K562 treated with DMSO at 1 percent for 24 hours (cell line): ENCODE measurements around the gene METRN. TPM values are rescaled to one million over a fixed set of nuclear protein-coding genes. Genes with fewer than 3 reads are reported as not detected.

ENCODE experiments used
- total RNA-seq: library from RNA; unstranded; fragments of 300-600 nt; gene quantifications from 2 replicates; pipeline ENCODE4 v1.2.3, GENCODE V29; 2022; ENCODE audit warnings: low read depth; ENCODE audit not compliant: insufficient read depth

METRN gene
- 47.3 and 52.0 TPM in 2 replicates for total RNA-seq

DNA sequence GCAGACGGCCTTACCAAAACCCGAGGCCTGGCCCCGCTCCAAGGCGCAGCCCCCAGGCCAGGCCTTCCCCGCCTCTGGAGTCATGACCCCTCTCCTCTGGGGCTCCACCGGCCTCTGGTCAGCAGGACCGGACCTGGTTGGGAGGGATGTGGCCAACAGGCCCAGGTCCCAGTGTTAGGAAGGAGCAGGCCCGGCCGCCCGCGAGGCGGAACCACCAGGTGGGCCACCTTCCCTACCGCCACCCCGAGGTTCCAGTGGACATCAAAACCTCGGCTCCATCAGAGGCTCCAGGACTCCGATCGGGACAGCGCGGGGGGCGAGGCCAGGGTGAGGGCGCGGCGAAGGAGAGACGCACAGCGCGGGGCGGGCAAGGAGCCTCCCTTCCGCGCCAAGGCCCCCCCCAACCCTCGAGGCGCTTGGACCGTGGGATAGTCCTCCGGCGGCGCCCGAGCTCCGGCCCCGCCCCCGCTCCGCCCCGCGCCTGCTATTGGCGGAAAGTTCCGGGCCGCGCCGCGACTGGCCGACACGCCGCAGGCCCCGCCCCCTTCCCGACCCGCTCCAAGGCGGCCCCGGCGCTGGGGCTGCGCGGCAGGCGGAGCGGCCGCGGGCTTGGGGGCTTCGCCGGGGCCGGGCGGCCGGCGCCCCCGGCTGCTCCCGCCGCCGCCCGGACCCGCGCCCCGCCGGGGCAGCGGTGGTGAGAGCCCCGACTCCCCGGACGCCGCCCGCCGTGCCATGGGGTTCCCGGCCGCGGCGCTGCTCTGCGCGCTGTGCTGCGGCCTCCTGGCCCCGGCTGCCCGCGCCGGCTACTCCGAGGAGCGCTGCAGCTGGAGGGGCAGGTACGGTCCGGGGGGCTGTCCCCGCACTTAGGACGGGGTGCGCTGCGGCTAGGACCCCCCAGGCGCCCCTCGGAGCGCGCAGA is at the start of gene METRN:
METRN (plus strand) TSS at position 561 of the 919 bp plus-strand sequence; CDS start at position 733, 172 bp downstream.

DNA sequence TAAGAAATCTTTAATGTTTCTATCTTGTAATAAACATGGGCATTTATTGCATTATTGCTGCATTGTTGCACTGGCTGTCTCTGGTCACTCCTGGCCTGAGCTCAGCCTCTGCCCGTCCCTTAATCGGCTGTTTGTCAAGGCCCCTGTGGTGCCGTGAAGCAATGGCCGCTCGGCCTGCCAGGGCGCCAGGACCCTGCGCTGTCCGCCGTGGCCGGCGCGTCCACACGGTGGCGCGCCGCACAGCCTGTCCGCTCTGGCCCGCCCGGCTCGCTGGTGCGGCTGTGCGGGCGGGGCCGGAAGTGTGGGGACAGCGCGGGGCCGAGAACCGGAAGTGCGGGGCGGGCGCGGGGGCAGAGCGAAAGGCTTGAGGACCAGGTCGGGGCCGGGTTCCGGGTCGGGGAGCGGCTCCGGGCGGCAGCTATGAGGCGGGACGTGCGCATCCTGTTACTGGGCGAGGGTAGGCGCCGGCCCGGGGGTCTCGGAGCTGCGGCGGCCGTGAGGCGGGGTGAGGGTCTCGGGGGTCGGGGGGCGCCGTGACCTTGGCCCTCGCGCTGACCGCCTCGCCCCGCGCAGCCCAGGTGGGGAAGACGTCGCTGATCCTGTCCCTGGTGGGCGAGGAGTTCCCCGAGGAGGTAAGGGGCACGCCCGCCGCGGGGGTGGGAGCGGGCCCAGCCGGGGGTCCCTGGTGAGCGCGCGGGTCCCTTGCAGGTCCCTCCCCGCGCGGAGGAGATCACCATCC is 47.0 kb upstream of the METRN start, which contains the start of gene RHOT2:
RHOT2 (plus strand) TSS at position 353 of the 739 bp plus-strand sequence; CDS start at position 421, 68 bp downstream.

DNA sequence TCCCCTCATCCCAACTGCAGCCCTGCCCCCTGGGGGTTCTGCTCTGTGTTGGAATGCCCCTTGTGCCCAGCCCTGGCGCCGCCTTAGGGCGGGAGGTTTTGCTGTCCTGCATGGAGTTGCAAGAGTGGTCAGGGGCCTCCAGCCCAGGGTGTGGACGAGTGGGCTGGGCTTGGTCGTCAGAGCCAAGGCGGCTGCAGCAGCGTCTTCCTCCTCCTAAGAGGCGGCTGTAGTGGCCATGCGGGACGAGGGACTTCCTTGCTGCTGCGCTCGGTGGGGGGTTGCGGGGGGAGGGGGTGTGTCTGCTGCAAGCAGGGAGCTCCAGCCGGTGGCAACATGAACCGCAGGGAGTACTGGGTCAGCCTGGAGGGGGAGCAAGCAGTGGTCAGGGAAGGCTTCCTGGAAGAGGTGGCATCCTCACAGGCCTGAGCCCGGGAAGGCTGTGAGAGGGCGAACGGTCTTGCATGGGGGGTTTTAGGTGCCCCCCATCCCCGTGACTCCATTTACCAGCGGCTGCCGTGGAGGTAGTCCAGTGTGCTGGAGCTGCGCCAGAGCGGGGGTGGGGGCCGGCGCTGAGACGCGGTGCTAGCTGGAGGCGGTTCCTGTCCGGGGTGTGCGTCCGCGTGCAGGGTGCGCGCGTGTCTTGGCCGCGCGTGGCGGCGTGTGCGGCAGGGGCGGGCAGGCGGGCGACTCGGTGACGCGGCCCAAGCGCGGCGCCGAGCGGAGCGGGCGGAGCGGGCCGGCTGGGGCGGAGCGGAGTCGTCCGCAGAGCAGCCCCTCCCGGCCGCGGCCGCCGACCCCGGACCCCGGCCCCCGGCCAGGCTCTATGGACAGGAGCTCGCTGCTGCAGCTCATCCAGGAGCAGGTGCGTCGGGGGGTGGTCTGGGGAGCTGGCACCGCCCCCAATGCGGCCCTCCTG is 39.7 kb upstream of the METRN start, which contains the start of gene RHBDL1:
RHBDL1 (plus strand) TSS at position 704 of the 916 bp plus-strand sequence; CDS start at position 824, 120 bp downstream.

DNA sequence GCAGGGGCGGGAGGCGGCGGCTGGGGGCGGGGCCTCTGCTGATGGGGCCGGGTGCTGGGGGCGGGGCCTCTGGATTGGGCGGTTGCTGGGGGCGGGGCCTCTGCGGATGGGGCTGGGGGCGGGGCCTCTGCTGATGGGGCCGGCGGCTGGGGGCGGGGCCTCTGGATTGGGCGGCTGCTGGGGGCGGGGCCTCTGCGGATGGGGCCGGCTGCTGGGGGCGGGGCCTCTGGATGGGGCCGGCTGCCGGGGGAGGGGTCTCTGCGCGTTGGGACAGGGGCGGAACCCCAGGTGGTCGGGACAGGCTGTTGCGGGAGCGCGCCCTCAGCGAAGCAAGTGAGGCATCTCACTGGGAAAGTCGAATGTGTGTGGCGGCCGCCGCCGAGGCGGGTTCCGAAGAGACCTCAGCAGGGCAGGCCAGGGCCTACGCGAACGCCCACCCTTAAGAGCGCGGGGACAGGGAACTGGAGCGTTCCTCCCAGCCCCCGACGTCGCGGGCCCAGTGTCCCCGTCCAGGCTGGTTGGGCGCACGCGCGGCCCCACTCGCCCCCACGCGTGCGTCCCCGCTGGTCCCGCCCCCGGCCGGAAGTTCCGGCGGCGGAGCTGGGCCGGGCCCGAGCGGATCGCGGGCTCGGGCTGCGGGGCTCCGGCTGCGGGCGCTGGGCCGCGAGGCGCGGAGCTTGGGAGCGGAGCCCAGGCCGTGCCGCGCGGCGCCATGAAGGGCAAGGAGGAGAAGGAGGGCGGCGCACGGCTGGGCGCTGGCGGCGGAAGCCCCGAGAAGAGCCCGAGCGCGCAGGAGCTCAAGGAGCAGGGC is 34.9 kb upstream of the METRN start, which contains the start of gene STUB1:
STUB1 (plus strand) TSS at position 597 of the 811 bp plus-strand sequence; CDS start at position 713, 116 bp downstream.

DNA sequence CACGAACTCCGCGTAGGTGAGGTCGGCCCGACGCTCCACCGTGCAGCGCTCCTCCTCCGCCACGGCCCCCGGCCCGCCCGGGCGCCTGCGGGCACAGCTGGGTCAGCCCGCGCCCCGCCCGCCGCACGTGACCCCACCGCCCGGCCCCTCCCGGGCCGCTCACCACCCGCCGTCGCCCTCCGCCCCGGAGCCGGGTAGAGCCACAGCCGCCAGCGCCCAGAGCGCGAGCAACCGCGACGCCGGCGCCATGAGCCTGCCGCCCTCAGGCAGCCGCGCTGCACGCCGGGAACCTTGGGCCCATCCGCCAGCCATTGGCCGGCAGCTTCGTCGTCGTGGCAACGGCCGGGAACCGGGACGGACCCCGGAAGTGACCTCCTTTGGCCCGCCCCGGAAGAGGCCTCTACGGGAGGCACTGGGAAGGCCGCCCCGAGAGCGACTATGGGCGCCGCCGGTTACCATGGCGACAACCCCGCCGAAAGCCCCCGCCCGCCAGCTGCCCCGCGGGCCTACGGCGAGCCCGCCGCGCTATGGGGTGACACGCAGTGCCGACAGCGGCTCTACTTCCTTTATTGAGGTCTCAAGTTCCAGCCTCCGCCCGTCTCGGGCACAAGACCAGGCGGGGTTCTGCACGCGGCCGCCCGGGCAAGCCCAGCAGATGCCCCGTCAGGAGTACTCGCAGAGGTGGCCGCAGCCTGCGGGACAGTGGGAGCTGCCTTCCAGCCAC is 30.7 kb upstream of the METRN start, which contains the start of gene JMJD8:
JMJD8 (minus strand) TSS at position 264 of the 724 bp plus-strand sequence; CDS start at position 249, 15 bp downstream.

DNA sequence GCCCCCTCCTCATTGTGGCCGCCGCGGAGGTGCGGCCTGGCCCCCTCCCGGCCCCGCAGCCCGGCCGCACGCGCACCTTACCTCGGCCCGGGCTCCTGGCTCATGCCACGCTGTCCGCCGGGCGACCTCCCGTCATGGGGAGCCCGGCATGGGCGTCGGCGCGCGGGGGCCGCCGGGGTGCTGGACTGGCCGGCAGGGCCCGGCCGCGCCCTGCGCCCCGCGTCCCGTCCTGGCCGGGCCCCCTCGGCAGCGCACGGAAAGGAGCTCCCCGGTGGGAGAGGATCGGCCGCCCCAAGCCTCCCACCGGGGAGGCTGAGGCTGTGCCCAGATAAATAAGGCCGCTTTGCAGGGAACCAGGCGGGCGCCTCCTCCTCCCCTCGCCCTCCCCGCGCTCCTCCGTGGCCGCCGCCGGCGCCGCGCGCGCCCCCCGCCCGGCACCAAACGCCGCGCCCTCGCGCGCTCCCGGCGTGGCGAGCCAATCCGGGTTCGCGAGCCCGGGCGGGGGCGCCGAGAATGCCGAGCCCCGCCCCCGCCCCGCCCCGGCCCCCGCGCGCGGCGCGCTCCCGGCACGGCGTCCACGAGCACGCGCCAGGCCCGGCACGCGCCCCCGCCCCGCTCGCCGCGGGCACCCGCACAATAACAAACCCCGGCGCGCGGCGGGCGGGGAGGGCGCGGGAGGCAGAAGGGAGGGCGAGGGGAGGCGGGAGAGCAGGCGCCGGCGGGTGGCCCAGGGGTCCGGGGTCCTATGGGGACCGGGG is 9.3 kb upstream of the METRN start, which contains the start of gene FBXL16:
FBXL16 (minus strand) TSS at position 371 of the 758 bp plus-strand sequence. CDS start 8,396 bp downstream, outside the sequence.

DNA sequence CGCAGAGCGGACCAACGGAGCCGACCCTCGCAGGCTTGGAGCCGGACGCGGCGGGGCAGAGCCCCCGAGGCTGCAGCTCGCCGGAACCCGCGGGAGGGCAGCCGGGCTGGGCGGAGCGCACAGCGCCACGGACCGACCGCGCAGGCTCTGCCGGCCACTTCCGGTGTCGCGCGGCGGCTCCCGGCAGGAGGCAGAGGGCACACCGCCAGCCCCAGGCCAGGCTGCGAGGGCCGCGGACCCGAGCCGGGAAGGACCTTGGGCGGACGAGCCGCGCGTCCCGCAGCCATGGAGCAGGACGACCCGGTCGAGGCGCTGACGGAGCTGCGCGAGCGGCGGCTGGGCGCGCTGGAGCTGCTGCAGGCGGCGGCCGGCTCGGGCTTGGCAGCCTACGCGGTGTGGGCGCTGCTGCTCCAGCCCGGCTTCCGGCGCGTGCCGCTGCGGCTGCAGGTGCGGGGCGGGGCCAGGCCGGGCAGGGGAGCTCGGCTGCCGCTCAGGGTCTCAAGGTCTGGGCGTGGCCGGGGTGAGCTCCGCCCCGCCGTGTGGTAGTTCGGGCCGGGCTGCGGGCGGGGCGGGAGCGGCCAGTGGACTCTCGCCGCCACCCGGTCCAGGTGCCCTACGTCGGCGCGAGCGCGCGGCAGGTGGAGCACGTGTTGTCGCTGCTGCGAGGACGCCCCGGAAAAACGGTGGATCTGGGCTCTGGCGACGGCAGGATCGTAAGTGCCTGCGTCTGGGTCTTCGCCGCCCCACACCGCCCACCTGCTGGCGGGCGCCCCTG is 6.3 kb downstream of the METRN start, which contains the start of gene ANTKMT:
ANTKMT (plus strand) TSS at position 157 of the 775 bp plus-strand sequence; CDS start at position 286, 129 bp downstream.

DNA sequence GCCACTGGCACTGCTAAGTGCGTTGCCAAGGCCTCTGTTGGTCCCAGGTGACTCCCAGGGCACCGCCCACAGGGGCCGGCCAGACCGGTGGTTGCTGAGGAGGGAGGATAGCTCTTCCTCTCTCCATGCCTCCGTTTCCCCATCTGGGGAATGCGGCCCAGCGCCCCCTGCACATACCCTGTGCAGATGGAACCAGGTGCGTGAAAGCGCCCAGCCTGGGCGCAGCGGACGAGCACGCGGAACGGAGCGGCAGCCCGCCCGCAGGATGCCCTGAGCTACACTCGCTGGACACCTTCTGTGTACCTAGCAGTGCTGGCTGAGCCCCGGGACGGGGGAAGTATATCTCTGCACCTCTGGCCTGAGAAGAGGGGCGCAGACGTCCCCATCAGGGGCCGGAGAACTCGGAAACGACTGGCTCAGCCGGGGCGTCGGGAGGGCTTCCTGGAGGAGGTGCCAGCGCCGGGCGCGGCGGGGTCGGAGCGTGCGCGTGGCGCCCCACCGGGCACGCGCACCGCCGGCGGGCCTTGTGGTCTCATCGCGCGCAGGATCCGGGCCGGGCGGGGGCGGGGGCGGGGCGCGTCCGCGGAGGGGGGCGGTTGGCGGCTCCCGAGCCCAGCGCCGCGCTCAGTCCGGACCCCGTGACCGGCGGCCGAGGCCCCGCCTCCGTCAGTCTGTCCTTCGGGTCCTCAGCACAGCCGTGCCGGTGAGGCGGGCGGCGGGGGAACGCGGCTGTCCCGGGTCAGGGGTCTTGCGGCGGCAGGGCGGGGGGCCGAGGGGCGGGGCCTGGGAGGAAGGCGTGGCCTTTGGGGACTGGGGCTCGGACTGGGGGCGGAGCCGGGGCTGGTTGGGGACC is 11.7 kb downstream of the METRN start, which contains the start of the genes CCDC78 and HAGHL:
CCDC78 (minus strand) TSS at position 6 of the 853 bp plus-strand sequence. CDS start 76 bp downstream, outside the sequence.
HAGHL (plus strand) TSS at position 669 of the 853 bp plus-strand sequence. CDS start 404 bp downstream, outside the sequence.

DNA sequence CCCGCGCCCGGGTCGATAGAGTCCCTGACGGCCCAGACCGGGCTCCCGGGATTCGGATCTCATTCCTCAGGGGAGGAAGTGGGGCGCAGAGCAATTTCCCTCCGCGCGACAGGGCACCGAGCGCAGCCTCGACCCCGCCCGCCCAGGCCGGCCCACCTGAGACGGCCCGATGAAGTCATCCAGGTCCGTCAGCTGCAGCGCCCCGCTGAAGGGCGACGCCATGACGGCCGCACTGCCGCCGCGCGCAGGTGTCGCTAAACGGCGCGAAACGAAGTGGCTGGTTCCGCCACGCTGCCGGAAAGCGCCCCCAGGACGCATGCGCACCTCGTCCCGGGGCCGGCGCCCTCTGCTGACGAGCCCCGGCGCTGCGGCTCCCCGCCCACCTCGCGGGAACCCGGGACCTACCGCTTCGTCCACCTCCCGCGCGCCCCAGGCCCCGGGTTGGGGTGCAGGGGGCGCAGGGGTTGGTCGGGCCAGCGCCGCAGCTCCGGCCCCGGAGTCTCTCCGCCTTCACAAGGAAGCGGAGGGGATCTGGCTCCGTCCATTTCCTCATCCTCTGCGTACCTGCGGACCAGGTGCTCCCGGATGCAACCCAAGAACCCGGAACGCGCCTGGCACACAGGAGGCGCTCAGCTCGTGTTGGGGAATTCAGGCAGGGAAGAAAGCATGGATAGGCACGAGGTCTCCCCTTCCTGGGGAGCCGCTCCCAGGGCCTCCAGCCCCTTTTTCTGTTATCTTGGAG is 26.0 kb downstream of the METRN start, which contains the start of gene CIAO3:
CIAO3 (minus strand) TSS at position 234 of the 742 bp plus-strand sequence; CDS start at position 222, 12 bp downstream.

DNA sequence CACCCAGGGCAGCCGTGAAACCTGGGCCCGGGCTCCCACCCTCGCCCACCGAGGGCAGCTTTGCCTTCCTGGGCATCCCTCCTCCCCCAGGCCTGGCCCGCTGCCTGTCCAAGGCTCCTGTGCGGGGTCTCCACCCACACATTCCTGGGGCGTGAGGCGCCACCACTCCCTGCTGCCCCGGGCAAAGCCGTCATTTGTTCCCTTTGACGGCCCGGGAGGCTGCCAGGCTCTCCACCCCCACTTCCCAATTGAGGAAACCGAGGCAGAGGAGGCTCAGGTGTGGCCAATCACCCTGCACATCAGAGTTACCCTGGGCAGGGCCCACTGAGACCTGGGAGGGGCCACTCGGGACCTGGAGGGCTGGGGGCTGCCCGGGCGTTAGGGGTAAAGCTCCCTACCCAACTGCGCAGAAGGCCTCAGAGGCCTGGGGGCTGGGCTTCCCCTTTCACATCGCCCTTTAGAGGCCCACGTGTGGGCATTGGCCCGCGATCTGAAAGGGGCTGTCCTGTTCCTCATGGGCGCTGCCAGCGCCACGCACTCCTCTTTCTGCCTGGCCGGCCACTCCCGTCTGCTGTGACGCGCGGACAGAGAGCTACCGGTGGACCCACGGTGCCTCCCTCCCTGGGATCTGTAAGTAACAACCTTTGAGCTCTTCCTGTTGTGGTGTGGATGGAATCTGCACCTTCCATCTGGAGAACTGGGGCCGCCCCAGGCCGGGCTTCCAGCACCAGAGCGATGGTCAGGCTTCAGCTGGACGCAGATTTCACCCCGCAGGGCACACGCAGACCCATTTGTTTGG is 45.8 kb downstream of the METRN start, which contains the start of gene MSLN:
MSLN (plus strand) TSS at position 190 of the 799 bp plus-strand sequence. CDS start 1,947 bp downstream, outside the sequence.

Other genes starting within 250 kb of the METRN start
- gene CAPN15, start 187.4 kb upstream of the METRN start, total RNA-seq: 64.7 and 73.6 TPM in 2 replicates
- gene PRR35, start 154.7 kb upstream of the METRN start, total RNA-seq: 0.23 TPM in 1 of 2 replicates, not detected in the other
- gene NHLRC4, start 148.1 kb upstream of the METRN start, total RNA-seq: 12.5 and 14.0 TPM in 2 replicates
- gene PIGQ, start 145.2 kb upstream of the METRN start, total RNA-seq: 55.4 and 66.8 TPM in 2 replicates
- 42.1 and 47.9 TPM in 2 replicates for gene RAB40C, start 125.1 kb upstream of the METRN start, total RNA-seq
- 13.4 and 16.8 TPM in 2 replicates for gene WFIKKN1, start 84.1 kb upstream of the METRN start, total RNA-seq
- gene METTL26, start 78.8 kb upstream of the METRN start, total RNA-seq: 134 and 166 TPM in 2 replicates
- 93.9 and 111 TPM in 2 replicates for gene MCRIP2, start 73.3 kb upstream of the METRN start, total RNA-seq
- gene WDR90, start 65.8 kb upstream of the METRN start, total RNA-seq: 2.6 and 4.1 TPM in 2 replicates
- 154 and 166 TPM in 2 replicates for gene RHOT2, start 47.0 kb upstream of the METRN start, total RNA-seq
- 1.2 and 3.0 TPM in 2 replicates for gene RHBDL1, start 39.4 kb upstream of the METRN start, total RNA-seq
- 165 and 192 TPM in 2 replicates for gene STUB1, start 34.7 kb upstream of the METRN start, total RNA-seq
- gene JMJD8, start 30.8 kb upstream of the METRN start, total RNA-seq: 102 and 106 TPM in 2 replicates
- gene WDR24, start 24.7 kb upstream of the METRN start, total RNA-seq: 33.8 and 37.4 TPM in 2 replicates
- 4.8 and 5.8 TPM in 2 replicates for gene FBXL16, start 9.3 kb upstream of the METRN start, total RNA-seq
- gene ANTKMT, start 6.0 kb downstream of the METRN start, total RNA-seq: 76.2 and 84.9 TPM in 2 replicates
- 1.3 and 1.8 TPM in 2 replicates for gene CCDC78, start 11.3 kb downstream of the METRN start, total RNA-seq
- gene HAGHL, start 12.0 kb downstream of the METRN start, total RNA-seq: 22.0 and 22.6 TPM in 2 replicates
- 40.1 and 45.9 TPM in 2 replicates for gene CIAO3, start 25.9 kb downstream of the METRN start, total RNA-seq
- gene MSLN, start 45.6 kb downstream of the METRN start, total RNA-seq: not detected in 2 replicates
- gene RPUSD1, start 73.3 kb downstream of the METRN start, total RNA-seq: 64.3 and 67.5 TPM in 2 replicates
- gene CHTF18, start 73.5 kb downstream of the METRN start, total RNA-seq: 46.3 and 54.9 TPM in 2 replicates
- gene GNG13, start 85.6 kb downstream of the METRN start, total RNA-seq: not detected in 2 replicates